Measurements from ENCODE around the gene RAD23A. TPM values are rescaled to one million over a fixed set of nuclear protein-coding genes. Genes with fewer than 3 reads are reported as not detected.

The RAD23A gene
- total RNA-seq, 4 donors from 2014 or later, result 52.2 to 123 (median 84.5) TPM

DNA sequence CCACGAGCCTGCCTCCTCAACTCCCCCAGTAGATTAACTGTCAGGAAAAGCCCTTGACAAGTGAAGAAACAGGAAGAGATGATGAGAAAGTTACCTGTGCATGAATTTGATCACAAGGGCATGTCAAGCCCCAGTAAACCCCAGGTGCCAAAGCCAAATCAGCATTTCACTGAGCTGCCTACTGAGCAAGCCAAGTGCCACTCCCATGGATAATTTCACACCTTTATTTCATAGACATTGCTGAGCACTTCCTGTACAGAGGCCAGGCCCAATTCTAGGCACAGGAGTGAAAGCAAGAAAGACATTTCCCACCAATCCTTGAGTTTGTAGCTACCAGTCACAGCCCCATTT is 8.9 kb downstream of the RAD23A start:
- TF ChIP-seq, protein P1, sequence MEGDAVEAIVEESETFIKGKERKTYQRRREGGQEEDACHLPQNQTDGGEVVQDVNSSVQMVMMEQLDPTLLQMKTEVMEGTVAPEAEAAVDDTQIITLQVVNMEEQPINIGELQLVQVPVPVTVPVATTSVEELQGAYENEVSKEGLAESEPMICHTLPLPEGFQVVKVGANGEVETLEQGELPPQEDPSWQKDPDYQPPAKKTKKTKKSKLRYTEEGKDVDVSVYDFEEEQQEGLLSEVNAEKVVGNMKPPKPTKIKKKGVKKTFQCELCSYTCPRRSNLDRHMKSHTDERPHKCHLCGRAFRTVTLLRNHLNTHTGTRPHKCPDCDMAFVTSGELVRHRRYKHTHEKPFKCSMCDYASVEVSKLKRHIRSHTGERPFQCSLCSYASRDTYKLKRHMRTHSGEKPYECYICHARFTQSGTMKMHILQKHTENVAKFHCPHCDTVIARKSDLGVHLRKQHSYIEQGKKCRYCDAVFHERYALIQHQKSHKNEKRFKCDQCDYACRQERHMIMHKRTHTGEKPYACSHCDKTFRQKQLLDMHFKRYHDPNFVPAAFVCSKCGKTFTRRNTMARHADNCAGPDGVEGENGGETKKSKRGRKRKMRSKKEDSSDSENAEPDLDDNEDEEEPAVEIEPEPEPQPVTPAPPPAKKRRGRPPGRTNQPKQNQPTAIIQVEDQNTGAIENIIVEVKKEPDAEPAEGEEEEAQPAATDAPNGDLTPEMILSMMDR (IDR thresholded peaks at IDR 0.05; ENCODE audit: low read depth), result no peak

DNA sequence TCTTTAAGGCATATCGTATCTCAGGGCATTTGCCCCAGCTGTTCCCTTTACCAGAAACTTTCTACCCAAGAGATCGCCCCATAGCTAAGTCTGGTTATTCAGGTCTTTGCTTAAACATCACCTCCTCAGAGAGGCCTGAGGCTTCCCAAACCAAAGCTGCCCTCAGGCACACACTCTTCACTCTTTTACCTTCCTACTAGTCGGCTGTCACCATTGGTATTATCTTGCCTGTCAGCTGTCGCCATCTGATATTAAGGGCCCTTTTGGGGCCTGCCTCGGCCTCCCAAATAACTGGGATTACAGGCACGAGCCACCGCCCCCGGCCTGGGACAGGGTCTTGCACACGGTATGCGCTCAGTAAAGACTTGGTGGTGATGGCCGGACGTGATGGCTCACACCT is 10.3 kb downstream of the RAD23A start:
- TF ChIP-seq, protein P1 (IDR thresholded peaks at IDR 0.05; ENCODE audit: low read depth), result no peak

DNA sequence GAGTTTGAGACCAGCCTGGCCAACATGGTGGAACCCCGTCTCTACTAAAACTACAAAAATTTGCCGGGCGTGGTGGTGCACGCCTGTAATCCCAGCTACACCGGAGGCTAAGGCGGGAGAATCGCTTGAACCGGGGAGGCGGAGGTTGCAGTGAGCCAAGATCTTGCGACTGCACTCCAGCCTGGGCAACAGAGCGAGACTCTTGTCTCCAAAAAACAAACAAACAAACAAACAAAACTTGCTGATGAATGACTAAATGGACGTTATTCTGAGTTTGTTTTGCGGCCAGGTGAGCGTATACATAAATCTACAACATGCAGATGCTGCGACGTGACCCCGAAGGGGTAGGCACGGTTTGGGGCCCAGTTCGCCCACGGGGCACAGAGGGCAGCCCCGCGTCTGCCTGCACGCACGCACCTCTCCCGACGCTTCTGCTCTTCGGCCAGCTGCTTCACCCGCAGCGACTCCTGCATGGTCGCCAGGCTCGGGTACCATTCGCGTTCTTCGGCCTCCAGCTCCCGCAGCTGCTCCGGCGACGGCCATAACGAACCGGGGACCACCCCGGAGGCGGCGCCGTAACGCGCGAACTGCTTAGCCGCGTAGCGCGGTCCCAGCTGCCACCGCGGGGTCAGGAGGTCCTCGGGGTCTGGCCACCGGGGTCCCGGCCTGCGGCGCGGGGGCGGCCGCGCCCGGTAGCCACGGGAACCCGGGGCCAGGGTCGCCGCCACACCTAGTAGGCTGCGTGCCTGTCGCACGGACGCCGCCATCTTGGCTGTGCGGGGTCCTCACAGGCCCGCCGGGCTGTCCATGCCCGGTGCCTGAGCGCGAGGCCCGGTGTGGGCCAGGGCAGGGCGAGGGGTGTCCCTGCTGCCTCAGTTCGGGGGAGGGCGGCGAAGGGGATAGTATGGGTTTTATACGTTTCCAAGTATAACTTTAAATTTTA is 11.1 kb downstream of the RAD23A start, which contains the start of gene GADD45GIP1:
Gene GADD45GIP1 (minus strand): TSS at position 778 of the 943 bp plus-strand sequence. CDS start 11 bp downstream, at position 767.
- TF ChIP-seq, protein P1 (IDR thresholded peaks at IDR 0.05; ENCODE audit: low read depth), result no peak

DNA sequence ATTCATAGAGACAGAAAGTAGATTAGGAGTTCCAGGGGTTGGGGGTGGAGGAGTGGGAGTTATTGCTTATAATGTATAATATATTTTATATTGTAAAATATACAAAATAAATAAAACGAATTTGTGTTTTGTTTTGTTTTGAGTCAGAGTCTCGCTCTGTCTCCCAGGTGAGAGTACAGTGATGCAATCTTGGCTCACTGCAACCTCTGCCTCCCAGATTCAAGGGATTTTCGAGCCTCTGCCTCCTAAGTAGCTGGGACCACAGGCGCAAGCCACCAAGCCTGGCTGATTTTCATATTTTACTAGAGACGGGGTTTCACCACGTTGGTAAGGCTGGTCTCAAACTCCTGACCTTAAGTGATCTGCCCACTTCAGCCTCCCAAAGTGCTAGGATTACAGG is 13.8 kb downstream of the RAD23A start:
- TF ChIP-seq, protein P1 (IDR thresholded peaks at IDR 0.05; ENCODE audit: low read depth), result no peak

DNA sequence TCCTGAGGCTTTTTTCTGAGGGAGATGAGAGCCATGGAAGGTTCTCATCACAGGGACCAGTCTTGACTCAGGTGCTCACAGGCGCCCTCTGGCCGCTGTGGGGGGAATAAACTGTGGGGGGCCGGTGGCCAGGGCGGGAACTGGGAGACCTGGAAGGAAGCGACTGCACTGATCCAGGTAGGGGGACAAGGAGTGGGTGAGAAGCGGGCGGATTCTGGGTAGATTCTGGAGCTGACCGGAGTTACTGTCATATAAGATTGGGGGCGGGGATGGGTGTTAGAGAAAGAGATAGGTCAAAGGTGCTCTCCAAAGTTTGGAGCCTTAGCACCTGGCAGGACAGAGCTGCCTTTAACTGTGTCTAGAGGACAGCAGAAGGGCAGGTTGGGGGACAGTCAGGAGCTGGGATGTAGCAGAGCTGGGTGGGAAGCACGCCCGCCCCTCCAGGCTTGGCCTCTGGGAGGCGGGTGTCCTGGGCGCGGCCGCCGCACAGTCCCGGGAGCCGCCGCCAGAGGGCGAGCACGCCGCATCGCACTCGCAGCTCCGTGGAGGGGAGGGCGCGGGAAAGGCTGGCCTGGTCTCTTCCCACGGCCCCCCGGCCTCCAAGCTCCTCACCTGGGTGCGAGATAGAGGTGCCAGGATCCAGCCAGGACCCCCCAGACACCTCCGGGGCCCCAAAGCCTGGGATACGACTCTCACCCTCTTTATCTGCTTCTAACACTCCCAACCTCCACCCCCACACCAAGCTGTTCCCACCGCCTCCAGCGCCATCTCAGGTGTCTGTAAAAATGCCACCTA is 19.6 kb downstream of the RAD23A start:
- TF ChIP-seq, protein P1 (IDR thresholded peaks at IDR 0.05; ENCODE audit: low read depth), result no peak

DNA sequence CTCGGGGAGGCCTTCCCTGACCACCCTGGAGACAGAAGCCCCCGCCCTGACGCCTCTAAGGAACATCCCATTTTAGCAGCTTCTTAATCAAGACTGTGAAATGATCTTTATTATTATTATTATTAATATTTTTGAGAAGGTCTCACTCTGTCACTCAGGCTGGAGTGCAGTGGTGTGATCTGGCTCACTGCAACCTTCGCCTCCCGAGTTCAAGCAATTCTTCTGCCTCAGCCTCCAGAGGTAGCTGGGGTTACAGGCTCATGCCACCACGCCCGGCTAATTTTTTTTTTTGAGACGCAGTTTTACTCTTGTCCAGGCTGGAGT is 20.1 kb downstream of the RAD23A start:
- TF ChIP-seq, protein P1 (IDR thresholded peaks at IDR 0.05; ENCODE audit: low read depth), result no peak

DNA sequence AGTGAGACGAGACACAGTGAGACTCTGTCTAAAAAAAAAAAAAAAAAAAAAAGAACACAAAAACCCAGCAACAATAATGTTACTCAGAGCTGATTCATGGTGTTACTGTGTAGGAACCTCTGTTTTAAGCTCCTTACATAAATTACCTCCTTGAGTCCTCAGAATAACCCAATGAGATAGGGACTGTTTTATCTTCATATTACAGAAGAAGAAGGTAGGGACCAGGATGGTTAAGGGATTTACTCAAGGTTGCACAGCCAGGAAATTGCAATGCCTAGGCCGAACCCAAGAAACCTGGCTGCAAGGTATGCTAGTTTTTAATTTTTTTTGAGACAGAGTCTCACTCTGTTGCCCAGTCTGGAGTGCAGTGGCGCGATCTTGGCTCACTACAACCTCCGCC is 22.2 kb downstream of the RAD23A start:
- TF ChIP-seq, protein P1 (IDR thresholded peaks at IDR 0.05; ENCODE audit: low read depth), result no peak
